Activated gamma-delta T cell treated with anti-CD3 and anti-CD28 coated beads, Interleukin-2, amount 50 U/mL, for 16 hours (primary cell): ENCODE measurements around the gene TGM2.

Experiments used
- DNase-seq: peaks from one replicate; pipeline ENCODE4 v3.0.0-alpha.2; 2020; ENCODE audit warnings: low read depth

The TGM2 gene

DNA sequence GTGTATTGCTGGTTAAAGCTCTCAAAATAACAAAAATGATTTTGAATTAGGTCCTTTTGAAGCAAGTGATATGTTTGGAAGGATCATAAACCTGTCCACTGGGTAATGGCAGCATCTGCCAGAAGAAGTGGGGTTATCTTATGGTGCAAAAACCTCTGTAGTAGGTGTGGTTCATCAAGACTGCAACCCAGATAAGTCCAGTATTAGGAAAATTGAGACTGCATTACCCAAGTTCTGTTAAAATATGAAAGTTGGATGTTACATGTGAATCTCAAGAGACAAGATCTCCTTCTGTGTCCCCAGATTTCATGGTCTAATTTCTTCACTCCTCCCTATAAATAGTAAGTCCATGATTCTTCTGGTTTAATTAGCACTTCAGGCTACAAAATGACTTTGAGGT lies 72.2 kb downstream of the TGM2 start:
- no peak for DNase-seq

DNA sequence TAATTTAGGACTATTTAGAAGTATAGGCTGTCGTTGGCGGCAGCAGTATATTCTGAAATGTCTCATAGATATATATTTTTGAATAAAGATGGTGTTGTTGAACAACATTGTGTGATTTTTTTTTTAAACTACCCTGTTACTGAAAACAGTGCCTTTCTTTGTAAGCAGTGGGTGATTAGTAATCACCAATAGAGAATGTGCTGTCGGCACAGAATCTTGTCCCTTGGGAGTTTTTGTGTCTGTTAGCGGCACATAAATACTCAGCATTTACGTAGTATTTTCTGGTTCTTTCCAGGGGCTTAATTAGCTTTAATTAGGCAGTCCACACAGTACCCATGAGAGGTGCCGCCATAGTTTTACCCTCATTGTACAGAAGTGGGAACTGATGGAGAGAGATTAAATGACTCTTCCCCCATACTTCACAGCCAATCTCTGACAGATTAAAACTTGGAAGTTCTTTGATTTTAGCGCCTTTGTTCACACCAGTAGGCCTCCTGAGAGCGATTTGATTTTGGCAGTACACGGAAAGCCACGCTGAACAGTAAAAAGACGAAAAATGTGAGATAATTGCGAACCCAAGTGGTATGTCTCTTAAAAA lies 72.7 kb downstream of the TGM2 start:
- no peak for DNase-seq

DNA sequence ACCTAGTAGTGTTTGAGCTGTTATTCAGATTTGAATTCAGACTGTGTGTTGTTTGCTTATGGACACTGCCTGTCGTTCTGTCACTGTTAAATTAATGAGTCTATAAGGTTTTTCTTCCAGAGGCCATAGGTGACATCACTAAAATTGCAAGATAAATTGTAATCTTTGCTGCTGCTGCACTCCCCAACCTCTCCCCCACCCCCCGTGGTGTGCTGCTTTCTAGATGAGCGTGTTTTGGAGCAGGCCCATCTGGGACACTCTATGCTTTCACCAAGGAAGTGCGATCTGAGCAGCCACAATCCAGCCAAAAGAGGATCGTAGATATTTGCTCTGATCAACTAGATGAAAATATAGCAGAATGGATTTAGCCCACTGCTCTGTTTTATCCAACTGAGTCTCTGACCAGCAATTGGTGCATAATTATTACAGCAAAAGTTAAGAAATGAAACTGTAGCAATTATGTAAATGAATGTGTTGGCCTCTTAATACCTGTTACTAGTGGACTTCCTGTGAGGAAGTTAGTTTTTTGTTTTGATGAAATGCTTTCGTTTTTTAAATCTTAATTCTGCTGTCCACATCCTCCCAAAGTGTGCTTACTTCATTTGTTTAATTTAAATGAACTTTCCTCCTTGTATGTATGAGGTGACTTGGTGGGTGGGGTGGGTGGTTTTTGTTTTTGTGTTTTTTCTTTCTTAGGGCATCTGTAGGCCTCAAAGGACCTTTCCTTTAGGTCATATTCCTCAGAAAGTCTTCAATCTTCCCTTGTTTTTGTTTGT lies 73.4 kb downstream of the TGM2 start:
- DNase-seq, result no peak

DNA sequence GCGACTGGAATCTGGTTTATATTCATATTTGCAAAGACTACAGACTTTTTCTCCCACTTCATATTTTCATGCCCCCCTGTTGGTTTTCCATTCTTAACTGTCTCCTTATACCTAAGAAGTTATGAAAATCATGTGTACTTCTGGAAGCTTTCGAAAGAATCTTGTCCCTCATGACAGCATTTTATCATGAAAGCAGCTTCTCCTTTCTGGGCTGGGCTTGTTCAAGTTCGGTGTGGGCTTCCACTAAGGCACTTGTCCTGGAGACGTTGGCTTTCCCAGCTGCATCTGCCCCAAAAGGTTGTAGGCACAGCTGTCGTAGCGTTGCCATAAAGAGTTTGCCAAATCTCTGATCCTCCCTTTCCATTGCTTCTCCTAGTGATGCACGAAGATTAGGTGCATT lies 75.0 kb downstream of the TGM2 start:
- no peak for DNase-seq

DNA sequence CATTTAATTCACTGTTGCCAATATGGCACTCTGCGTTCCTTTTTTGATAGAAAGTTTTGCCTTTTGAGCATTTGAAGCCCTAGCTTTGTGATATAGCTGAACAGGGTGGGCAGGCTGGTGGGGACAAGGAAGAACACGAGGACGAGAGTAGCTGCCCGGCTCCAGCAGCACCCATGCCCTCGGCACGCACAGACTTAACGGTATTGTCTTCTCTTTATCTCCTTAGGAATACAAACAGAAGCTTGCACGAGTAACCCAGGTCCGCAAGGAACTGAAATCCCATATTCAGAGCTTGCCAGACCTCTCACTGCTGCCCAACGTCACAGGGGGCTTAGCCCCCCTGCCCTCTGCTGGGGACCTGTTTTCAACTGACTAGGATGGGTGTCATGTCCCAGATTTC lies 75.6 kb downstream of the TGM2 start:
- DNase-seq, result no peak

DNA sequence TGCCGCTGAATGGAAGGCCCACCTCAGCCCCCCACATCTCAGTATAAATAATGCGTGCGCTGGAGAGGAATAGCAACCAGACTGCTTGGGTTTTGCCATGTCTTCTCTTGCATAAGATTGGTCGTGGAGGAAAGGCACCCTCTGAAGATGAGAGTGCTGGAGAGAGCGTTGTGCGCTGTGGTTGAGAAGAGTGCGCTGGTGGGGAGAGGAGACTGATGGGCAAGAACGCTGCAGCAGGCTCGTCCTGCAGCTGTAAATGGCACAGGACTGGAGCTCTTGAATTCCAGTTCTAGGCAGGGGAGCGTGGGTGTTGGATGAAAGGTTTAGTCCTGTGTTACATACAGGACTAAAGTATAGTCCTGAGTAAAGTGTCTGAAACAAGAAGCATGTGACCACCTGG lies 80.0 kb downstream of the TGM2 start:
- DNase-seq, result no peak

DNA sequence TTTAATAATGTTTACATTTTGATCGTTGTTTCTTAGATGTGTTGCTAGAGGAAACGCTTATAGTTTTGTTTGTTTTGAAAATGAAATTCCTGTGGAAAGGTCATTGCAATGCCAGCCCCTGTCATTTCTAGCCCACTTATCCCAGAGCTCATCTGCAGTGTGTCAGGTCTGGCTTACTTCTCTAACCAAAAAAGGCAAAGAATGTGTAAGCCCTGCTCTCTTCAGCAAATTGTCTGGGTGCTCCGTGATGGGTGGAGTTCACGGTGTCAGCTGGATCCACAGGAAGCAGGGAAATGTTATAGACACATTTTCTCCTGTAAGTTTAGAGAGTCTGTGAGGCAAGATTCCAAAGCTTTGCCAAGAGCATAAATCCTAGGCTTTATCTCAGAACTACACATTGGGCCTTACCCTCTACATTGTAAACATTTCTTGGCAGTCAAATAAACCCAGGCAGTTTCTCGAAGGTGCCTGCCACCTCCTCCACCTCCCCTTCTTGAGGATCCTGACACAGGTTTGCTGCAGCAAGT lies 80.6 kb downstream of the TGM2 start:
- DNase-seq, result no peak

DNA sequence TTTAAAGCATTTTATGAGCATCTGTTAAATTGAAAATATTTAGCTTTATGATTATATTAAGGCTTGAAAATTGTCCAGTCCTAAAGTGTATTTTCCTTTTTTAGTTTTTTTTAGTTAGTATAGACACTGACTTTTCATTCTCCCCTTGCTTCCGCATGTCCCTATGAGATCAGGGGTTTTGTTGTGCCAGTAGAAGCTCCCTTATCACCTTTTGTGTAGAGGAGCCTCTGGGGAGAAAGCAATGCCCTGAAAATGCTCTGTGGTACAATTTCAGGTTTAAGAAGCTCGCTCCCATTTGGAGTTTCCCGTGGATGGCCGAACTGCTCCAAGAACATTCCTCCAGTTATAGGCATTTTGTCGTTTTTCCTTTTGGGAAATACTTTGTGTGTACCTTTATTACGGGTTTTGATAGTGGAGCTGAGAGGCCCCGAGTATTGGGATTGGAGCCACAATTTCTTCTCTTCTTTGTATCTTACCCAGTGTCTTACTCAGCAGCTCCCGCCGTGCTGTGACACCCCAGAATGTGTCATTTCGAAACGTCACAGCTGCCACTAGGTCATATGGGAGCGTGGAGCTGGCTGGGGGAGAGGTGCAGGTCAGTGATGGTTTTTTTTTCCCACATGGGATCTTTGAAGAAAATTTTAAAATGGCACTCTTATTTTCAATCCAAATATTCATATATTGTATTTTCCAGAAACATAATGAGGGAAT lies 81.6 kb downstream of the TGM2 start:
- no peak for DNase-seq

DNA sequence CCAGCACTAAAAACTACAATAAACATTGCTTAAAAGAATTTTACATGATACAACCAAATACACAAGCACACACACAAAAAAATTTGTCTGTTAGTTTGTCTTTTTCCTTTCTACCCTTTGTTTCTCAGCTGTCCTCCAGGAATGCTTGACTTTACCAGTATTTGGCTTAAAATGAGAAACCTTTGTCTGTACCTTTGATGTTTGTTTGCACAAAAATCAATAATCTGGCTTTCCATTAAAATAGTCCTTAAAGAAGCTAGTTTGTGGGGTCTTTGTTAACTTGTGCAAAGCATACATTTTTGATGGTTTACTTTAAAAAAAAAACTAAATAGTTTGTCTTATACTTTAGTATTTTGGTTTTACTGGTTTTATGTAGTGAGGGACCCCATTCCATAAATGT lies 82.2 kb downstream of the TGM2 start:
- no peak for DNase-seq

DNA sequence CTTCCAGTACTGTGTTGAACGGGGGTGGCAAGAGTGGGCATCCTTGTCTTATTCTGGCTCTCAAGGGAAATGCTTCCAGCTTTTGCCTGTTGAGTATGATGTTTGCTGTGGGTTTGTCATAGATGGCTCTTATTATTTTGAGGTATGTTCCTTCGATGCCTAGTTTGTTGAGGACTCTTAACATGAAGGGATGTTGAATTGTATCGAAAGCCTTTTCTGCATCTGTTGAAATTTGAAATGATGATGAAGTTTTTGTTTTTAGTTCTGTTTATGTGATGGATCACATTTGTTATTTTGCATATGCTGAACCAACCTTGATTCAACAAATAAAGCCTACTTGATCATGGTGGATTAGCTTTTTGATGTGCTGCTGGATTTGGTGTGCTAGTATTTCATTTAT lies 83.5 kb downstream of the TGM2 start:
- no peak for DNase-seq

DNA sequence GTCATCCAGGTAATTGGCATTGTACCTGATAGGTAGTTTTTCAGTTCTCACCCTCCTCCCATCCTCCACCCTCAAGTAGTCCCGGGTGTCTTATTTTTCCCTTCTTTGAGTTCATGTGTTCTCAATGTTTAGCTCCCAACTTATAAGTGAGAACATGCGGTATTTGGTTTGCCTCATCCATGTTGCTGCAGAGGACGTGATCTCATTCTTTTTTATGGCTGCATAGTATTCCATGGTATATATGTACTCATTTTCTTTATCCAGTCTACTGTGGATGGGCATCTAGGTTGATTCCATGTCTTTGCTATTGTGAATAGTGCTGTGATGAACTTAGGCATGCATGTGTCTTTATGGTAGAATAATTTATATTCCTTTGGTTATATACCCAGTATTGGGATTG lies 85.7 kb downstream of the TGM2 start:
- no peak for DNase-seq

DNA sequence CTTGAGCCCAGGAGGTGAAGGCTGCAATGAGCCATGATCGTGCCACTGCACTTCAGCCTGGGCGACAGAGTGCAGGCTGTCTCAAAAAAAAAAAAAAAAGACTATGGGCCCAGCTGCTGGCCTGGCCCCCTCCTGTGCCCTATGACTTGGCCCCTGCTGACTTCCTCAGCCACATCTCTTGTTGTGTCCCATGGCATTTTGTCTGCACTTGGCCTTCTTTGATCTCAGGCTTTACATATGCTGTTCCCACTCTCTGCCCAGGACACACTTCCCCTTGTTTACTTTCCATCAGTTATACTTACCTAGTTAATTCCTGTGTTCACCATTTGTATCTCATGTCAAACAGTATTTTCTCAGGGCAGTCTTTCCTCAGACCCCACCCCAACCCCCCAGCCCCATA lies 87.0 kb downstream of the TGM2 start:
- no peak for DNase-seq
